IMR-90 (cell line): ENCODE data around the gene MAP2K5. TPM values are rescaled to one million over a fixed set of nuclear protein-coding genes. Genes with fewer than 3 reads are reported as not detected.

Experiments
- ATAC-seq: fragments of 200-7000 bp; cut with Tn5 transposase; 2 replicates; pipeline ENCODE4 v1.9.1; 2020; ENCODE audit warnings: low read depth, mild to moderate bottlenecking, moderate library complexity
- BruUV-seq: library from RNA; stranded (reverse); fragments of 400-500 nt; replicated peaks from 2 replicates; lab custom pipeline; 2021; lab: Mats Ljungman, UMichigan
- CTCF ChIA-PET: fragments of 300-600 bp; formaldehyde crosslinking; extraction: SDS; loops from one replicate; lab custom pipeline; 2021; ENCODE audit warnings: antibody characterized with exemption; lab: Yijun Ruan, JAX
- POLR2A ChIA-PET: fragments of 300-600 bp; sonication (Branson Sonifier 250); formaldehyde crosslinking; loops from one replicate; lab custom pipeline; 2022; ENCODE audit warnings: antibody characterized with exemption; ENCODE audit not compliant: unreplicated experiment; lab: Charles Lee
- DNase-seq: peaks from one replicate; pipeline ENCODE4 v3.0.0; 2013
- H2AFZ ChIP-seq: replicated peaks from 2 replicates; pipeline ENCODE3; 2013; ENCODE audit warnings: low read length, mild to moderate bottlenecking; ENCODE audit not compliant: poor library complexity
- H2AK5ac ChIP-seq: 2 replicates; pipeline ENCODE4 v1.6.1; 2013; ENCODE audit warnings: low read depth, low read length, inconsistent platforms
- H2AK9ac ChIP-seq: replicated peaks from 2 replicates; pipeline ENCODE3; 2013; ENCODE audit warnings: mild to moderate bottlenecking, low read depth, low read length, moderate library complexity; ENCODE audit not compliant: poor library complexity
- H2BK120ac ChIP-seq: 2 replicates; pipeline ENCODE4 v1.6.1; 2013; ENCODE audit warnings: low read depth, low read length, inconsistent platforms
- H2BK15ac ChIP-seq: 3 replicates; pipeline ENCODE4 v1.6.1; 2013; ENCODE audit warnings: low read depth, low read length, inconsistent platforms
- H2BK20ac ChIP-seq: 2 replicates; pipeline ENCODE4 v1.6.1; 2013; ENCODE audit warnings: low read depth, mild to moderate bottlenecking, inconsistent platforms, low read length, moderate library complexity
- H2BK5ac ChIP-seq: 2 replicates; pipeline ENCODE4 v1.6.1; 2013; ENCODE audit warnings: mild to moderate bottlenecking, low read depth, low read length, inconsistent platforms; ENCODE audit not compliant: poor library complexity, severe bottlenecking
- H3K14ac ChIP-seq: replicated peaks from 2 replicates; pipeline ENCODE4 v1.6.1; 2013; ENCODE audit warnings: low read depth, low read length, inconsistent platforms
- H3K18ac ChIP-seq: 2 replicates; pipeline ENCODE4 v1.6.1; 2013; ENCODE audit warnings: low read depth, low read length, control low read depth
- H3K23ac ChIP-seq: 2 replicates; pipeline ENCODE4 v1.6.1; 2013; ENCODE audit warnings: low read depth, low read length, inconsistent platforms
- H3K27ac ChIP-seq: 2 replicates; pipeline ENCODE4 v1.5.1; 2013; ENCODE audit warnings: mild to moderate bottlenecking, control low read depth, low read length; ENCODE audit not compliant: insufficient read depth
- H3K27me3 ChIP-seq: 2 replicates; pipeline ENCODE4 v1.6.1; 2013; ENCODE audit warnings: low read length; ENCODE audit not compliant: control insufficient read depth, insufficient read depth
- H3K36me3 ChIP-seq: 2 replicates; pipeline ENCODE4 v1.6.1; 2013; ENCODE audit warnings: low read length, mixed read lengths; ENCODE audit not compliant: control insufficient read depth, insufficient read depth
- H3K4ac ChIP-seq: 2 replicates; pipeline ENCODE4 v1.6.1; 2013; ENCODE audit warnings: low read depth, low read length, inconsistent platforms
- H3K4me1 ChIP-seq: 2 replicates; pipeline ENCODE4 v1.6.1; 2013; ENCODE audit warnings: low read length, mixed read lengths; ENCODE audit not compliant: control insufficient read depth, insufficient read depth
- H3K4me2 ChIP-seq: 2 replicates; pipeline ENCODE4 v1.6.1; 2013; ENCODE audit warnings: low read depth, mild to moderate bottlenecking, control low read depth, low read length, moderate library complexity
- H3K4me3 ChIP-seq: 2 replicates; pipeline ENCODE4 v1.5.1; 2013; ENCODE audit warnings: low read depth, mild to moderate bottlenecking, control low read depth, low read length, moderate library complexity; ENCODE audit not compliant: insufficient read depth
- H3K56ac ChIP-seq: 2 replicates; pipeline ENCODE4 v1.6.1; 2013; ENCODE audit warnings: low read length, inconsistent platforms; ENCODE audit not compliant: insufficient read depth; ENCODE audit errors: extremely low read depth
- H3K79me1 ChIP-seq, 2 experiments: 2 replicates each; pipeline ENCODE4 v1.6.1; 2013; ENCODE audit warnings: low read length in 2 of 2, inconsistent platforms in 1 of 2, low read depth in 1 of 2
- H3K9ac ChIP-seq: 2 replicates; pipeline ENCODE4 v1.6.1; 2013; ENCODE audit warnings: low read depth, low read length, control low read depth
- H3K9me1 ChIP-seq: 2 replicates; pipeline ENCODE4 v1.6.1; 2013; ENCODE audit warnings: low read length, inconsistent platforms; ENCODE audit not compliant: insufficient read depth
- H3K9me3 ChIP-seq: 2 replicates; pipeline ENCODE4 v1.6.1; 2013; ENCODE audit warnings: low read length; ENCODE audit not compliant: control insufficient read depth, insufficient read depth
- H4K20me1 ChIP-seq: 2 replicates; pipeline ENCODE4 v1.6.1; 2013; ENCODE audit warnings: low read length, inconsistent platforms; ENCODE audit not compliant: insufficient read depth
- H4K5ac ChIP-seq: 2 replicates; pipeline ENCODE4 v1.6.1; 2013; ENCODE audit warnings: mild to moderate bottlenecking, low read depth, low read length, control low read depth
- H4K8ac ChIP-seq, 2 experiments: 2 replicates each; pipeline ENCODE4 v1.6.1; 2013; ENCODE audit warnings: low read depth in 2 of 2, low read length in 2 of 2, control low read depth in 1 of 2, inconsistent platforms in 1 of 2
- H4K91ac ChIP-seq: 2 replicates; pipeline ENCODE4 v1.6.1; 2013; ENCODE audit warnings: low read depth, low read length, inconsistent platforms; ENCODE audit not compliant: insufficient read depth
- FOS ChIP-seq: fragments of 150-350 bp; IDR thresholded peaks from 2 replicates; pipeline ENCODE4 v1.6.1; 2016; ENCODE audit warnings: low read depth, low read length
- MXI1 ChIP-seq: IDR thresholded peaks from 2 replicates; pipeline ENCODE4 v1.6.1; 2012; ENCODE audit warnings: low read depth, mild to moderate bottlenecking, low read length, moderate library complexity, borderline replicate concordance
- NFE2L2 ChIP-seq: fragments of 150-350 bp; IDR thresholded peaks from 2 replicates; pipeline ENCODE4 v1.6.1; 2016; ENCODE audit warnings: low read depth, mild to moderate bottlenecking, low read length
- RCOR1 ChIP-seq: IDR thresholded peaks from 2 replicates; pipeline ENCODE4 v1.6.1; 2012; ENCODE audit warnings: mild to moderate bottlenecking, low read length, improper control_type of control experiment; ENCODE audit not compliant: insufficient replicate concordance
- SMC3 ChIP-seq: fragments of 150-350 bp; IDR thresholded peaks from 2 replicates; pipeline ENCODE4 v1.6.1; 2016; ENCODE audit warnings: low read depth, mild to moderate bottlenecking, antibody characterized with exemption, low read length, moderate library complexity
- WGBS, 2 experiments: methylation state at CpG; one replicate each; pipeline versions ENCODE4 v1.1.5 to v1.1.7; 2013; ENCODE audit warnings: missing lambda C conversion rate in 2 of 2; ENCODE audit not compliant: insufficient read length in 1 of 2; ENCODE audit errors: extremely low coverage in 2 of 2; 5-methylcytosine and 5-hydroxymethylcytosine counted together
- dilution Hi-C: fragments of 300-500 bp; cut with HindIII; formaldehyde crosslinking; loops from one replicate; pipeline ENCODE4 v1.14.3; 2018; ENCODE audit warnings: low sequenced_read_pairs; ENCODE audit not compliant: unreplicated experiment
- in situ Hi-C: fragments of 300-500 bp; cut with MboI; formaldehyde crosslinking; loops from 3 replicates; pipeline ENCODE4 v1.14.3; 2019; ENCODE audit warnings: low sequenced_read_pairs, inconsistent platforms, mixed read lengths
- intact Hi-C: fragments of 100-400 bp; cut with micrococcal nuclease; formaldehyde crosslinking; loops from 2 replicates; pipeline ENCODE4 v1.10.0; 2022
- polyA plus RNA-seq, 3 experiments: library from polyadenylated mRNA; depleted of rRNA; stranded (reverse); fragments of >200 nt; gene quantifications; 2 replicates each; pipeline ENCODE4 v1.2.3, GENCODE V29; 2012; ENCODE audit warnings: low replicate concordance in 1 of 3
- total RNA-seq: library from RNA; depleted of rRNA; stranded (reverse); fragments of >200 nt; gene quantifications from 2 replicates; pipeline ENCODE4 v1.2.3, GENCODE V29; 2012

The MAP2K5 gene
- total and polyA plus RNA-seq, 2 of the 4 experiments (the other 2 are of a cell fraction): 1.6 to 6.1 TPM

DNA sequence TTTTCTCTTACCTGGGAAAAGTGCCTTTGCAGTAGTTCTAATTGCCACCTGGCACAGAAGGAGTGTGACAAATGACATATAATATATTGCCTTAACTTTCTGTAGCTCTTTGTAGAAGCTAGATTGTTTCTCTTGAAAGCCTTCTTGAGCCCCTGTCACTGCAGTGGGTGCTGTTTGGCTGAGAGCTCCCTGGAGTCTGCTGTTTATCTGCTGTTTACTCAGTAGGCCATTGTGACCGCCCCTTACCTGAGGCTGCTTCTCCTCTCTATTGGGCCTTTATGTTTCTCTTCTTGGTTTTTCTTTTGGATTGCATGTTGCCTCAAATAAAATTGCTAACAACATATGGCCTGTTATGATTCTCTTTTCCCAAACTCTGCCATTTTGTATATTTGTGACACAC, 16.7 kb downstream of the MAP2K5 start:
- Histone ChIP-seq H4K20me1 (no peaks in the 10 kb centered on the region), H3K56ac (no peak overlapping the region), H3K27ac (no peak overlapping the region), H4K91ac (no peak overlapping the region), H3K4ac (no peak overlapping the region), H2AFZ (no peak overlapping the region), H3K18ac (no peak overlapping the region), H3K4me2 (no peak overlapping the region), H4K5ac (no peak overlapping the region), H2BK15ac (no peak overlapping the region), H3K14ac (no peak overlapping the region), H3K4me3 (no peak overlapping the region), H3K9me1 (no peaks in the 10 kb centered on the region), H2BK20ac (no peak overlapping the region), H2BK5ac (no peak overlapping the region), H3K36me3 (peaks cover 5% of the 10 kb centered on the region), H3K23ac (no peak overlapping the region), H2BK120ac (no peak overlapping the region), H4K8ac (no peak overlapping the region), H3K9me3 (no peaks in the 10 kb centered on the region), H3K9ac (no peak overlapping the region), H3K79me1 (peaks cover 3 to 7% of the 10 kb centered on the region in 2 experiments), H3K27me3 (no peaks in the 10 kb centered on the region), H3K4me1 (no peaks in the 10 kb centered on the region), H2AK9ac (no peak overlapping the region), H2AK5ac (no peak overlapping the region)
- TF ChIP-seq NFE2L2 (no peak), FOS (no peak), MXI1 (no peak), RCOR1 (no peak), SMC3 (no peak)
- WGBS, 2 experiments: 86% methylated on average over 1 of the region's 1 CpG; no CpG with 5 or more reads in 1 of the 2 experiments
- BruUV-seq: no TSS peak
- DNase-seq (no peak), ATAC-seq (no peak)
- ChIA-PET CTCF (no interaction called here), POLR2A (no interaction called here)
- in situ Hi-C loops: no loop called here
- dilution Hi-C loops: no loop called here
- intact Hi-C loops: no loop called here
